Nephron progenitor cell (in vitro differentiated cells): Measurements from ENCODE around the gene TCF7L1.
"Not testable (repeated sequence)": the region's sequence is repeated elsewhere in the genome, so short reads cannot be mapped to it uniquely, and the experiment has no call there.

ENCODE experiments used
- DNase-seq: peaks from one replicate; pipeline ENCODE4 v3.0.0; 2021
- H3K27ac Mint-ChIP-seq: 2 replicates; pipeline ENCODE4 v1.8.0; 2021; ENCODE audit warnings: mild to moderate bottlenecking, moderate library complexity, mixed read lengths
- H3K27me3 Mint-ChIP-seq: 2 replicates; pipeline ENCODE4 v1.8.0; 2021; ENCODE audit warnings: mild to moderate bottlenecking, low read depth, mixed read lengths; ENCODE audit not compliant: poor library complexity
- H3K36me3 Mint-ChIP-seq: 2 replicates; pipeline ENCODE4 v1.8.0; 2021; ENCODE audit warnings: low read depth, mixed read lengths
- H3K4me1 Mint-ChIP-seq: 2 replicates; pipeline ENCODE4 v1.8.0; 2021; ENCODE audit warnings: mixed read lengths
- H3K4me3 Mint-ChIP-seq: 2 replicates; pipeline ENCODE4 v1.8.0; 2021; ENCODE audit warnings: mild to moderate bottlenecking, moderate library complexity, mixed read lengths
- H3K9me3 Mint-ChIP-seq: 2 replicates; pipeline ENCODE4 v1.8.0; 2021; ENCODE audit warnings: mild to moderate bottlenecking, moderate library complexity, mixed read lengths
- TF ChIP-seq, protein P1 (sequence below): fragments of 200-600 bp; sonication (generic); IDR thresholded peaks from 2 replicates; pipeline ENCODE4 v1.5.0; 2021; ENCODE audit warnings: antibody characterized with exemption

Gene TCF7L1

GRCh38 chr2:85323351-85323987 is 190.3 kb downstream of the TCF7L1 start:
- H3K36me3 Mint-ChIP-seq = peaks cover 67% of the 10 kb centered on the region
- H3K4me1 Mint-ChIP-seq = peaks cover 45% of the 10 kb centered on the region
- no peak for DNase-seq
- no peak overlapping the region for H3K27ac Mint-ChIP-seq
- H3K9me3 Mint-ChIP-seq = no peaks in the 10 kb centered on the region
- TF ChIP-seq, protein P1, sequence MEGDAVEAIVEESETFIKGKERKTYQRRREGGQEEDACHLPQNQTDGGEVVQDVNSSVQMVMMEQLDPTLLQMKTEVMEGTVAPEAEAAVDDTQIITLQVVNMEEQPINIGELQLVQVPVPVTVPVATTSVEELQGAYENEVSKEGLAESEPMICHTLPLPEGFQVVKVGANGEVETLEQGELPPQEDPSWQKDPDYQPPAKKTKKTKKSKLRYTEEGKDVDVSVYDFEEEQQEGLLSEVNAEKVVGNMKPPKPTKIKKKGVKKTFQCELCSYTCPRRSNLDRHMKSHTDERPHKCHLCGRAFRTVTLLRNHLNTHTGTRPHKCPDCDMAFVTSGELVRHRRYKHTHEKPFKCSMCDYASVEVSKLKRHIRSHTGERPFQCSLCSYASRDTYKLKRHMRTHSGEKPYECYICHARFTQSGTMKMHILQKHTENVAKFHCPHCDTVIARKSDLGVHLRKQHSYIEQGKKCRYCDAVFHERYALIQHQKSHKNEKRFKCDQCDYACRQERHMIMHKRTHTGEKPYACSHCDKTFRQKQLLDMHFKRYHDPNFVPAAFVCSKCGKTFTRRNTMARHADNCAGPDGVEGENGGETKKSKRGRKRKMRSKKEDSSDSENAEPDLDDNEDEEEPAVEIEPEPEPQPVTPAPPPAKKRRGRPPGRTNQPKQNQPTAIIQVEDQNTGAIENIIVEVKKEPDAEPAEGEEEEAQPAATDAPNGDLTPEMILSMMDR = no peak
- H3K4me3 Mint-ChIP-seq = peak overlapping the region; percentile 5
- H3K27me3 Mint-ChIP-seq = no peaks in the 10 kb centered on the region

DNA sequence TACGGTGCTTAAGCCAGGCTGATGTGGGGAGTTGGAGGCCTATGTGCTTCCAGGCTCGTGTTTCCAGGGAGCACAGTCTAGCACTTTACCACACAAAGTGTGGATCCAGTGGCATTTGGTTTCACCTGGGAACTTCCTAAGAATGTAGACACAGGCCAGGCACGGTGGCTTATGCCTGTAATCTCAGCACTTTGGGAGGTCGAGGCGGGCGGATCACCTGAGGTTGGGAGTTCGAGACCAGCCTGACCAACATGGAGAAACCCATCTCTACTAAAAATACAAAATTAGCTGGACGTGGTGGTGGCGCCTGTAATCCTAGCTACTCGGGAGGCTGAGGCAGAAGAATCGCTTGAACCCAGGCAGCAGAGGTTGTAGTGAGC is 190.8 kb downstream of the TCF7L1 start:
- not testable (repeated sequence) for H3K9me3 Mint-ChIP-seq, H3K27me3 Mint-ChIP-seq, DNase-seq, H3K27ac Mint-ChIP-seq
- Mint-ChIP-seq H3K4me1 (peaks cover 45% of the 10 kb centered on the region), H3K4me3 (peak overlapping the region; percentile 5), H3K36me3 (peaks cover 61% of the 10 kb centered on the region)

- no peaks in the 10 kb centered on the region for H3K27me3 Mint-ChIP-seq
- no peak overlapping the region for H3K27ac Mint-ChIP-seq
- TF ChIP-seq, protein P1 = no peak
- peaks cover 50% of the 10 kb centered on the region for H3K4me1 Mint-ChIP-seq
- no peak for DNase-seq
- no peaks in the 10 kb centered on the region for H3K9me3 Mint-ChIP-seq
- peaks cover 54% of the 10 kb centered on the region for H3K36me3 Mint-ChIP-seq
- peak overlapping the region; percentile 97 for H3K4me3 Mint-ChIP-seq
Observed at GRCh38 chr2:85324639-85325465, 191.7 kb downstream of the TCF7L1 start.

GRCh38 chr2:85325466-85325811 is 192.2 kb downstream of the TCF7L1 start:
- H3K4me3 Mint-ChIP-seq = peak overlapping the region; percentile 97
- H3K9me3 Mint-ChIP-seq = no peaks in the 10 kb centered on the region
- no peaks in the 10 kb centered on the region for H3K27me3 Mint-ChIP-seq
- H3K4me1 Mint-ChIP-seq = peaks cover 50% of the 10 kb centered on the region
- H3K36me3 Mint-ChIP-seq = peaks cover 48% of the 10 kb centered on the region
- TF ChIP-seq, protein P1 = no peak
- DNase-seq = no peak
- H3K27ac Mint-ChIP-seq = no peak overlapping the region

DNA sequence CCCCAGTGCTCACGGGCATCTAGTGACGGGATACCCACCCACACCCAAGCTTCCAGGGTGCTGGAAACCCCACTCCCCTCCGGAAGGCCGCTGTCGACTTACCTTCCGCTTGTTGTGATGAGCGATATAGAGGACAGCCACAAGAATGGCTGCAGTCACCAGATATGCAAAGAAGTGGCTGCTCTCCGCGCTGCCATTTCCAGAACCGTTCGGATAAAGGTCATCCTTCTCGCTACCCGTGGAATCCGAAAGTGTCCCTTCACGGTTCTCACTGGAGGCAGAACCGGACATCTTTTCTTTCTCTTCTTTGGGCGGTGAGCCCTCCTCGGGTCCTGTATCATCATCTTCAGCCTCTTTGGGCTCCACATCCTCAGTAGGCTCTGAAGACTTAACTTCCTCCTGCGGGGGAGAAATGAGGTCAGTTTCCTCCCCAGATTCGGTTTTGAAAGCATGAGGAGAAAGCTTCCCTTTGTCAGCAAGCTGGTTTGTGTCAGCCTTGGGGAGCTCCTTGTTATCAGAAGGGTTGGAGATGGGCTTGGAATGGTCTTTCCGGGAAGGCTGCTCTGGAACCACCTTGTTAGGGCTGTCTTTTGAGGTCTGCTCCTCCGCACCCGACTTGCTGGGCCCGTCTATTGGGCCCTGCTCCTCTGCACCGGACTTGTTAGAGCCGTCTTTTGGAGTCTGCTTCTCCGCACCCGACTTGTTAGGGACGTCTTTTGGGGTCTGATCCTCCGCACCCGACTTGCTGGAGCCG is 193.4 kb downstream of the TCF7L1 start:
- H3K4me3 Mint-ChIP-seq = peak overlapping the region; percentile 97
- peaks cover 50% of the 10 kb centered on the region for H3K4me1 Mint-ChIP-seq
- peaks cover 36% of the 10 kb centered on the region for H3K36me3 Mint-ChIP-seq
- DNase-seq = no peak
- no peak overlapping the region for H3K27ac Mint-ChIP-seq
- H3K9me3 Mint-ChIP-seq = no peaks in the 10 kb centered on the region
- TF ChIP-seq, protein P1 = no peak
- peaks cover 5% of the 10 kb centered on the region for H3K27me3 Mint-ChIP-seq

GRCh38 chr2:85327160-85327821 is 194.1 kb downstream of the TCF7L1 start:
- H3K4me3 Mint-ChIP-seq = peak overlapping the region; percentile 97
- H3K4me1 Mint-ChIP-seq = peaks cover 50% of the 10 kb centered on the region
- peak overlapping the region; percentile 99 for H3K27ac Mint-ChIP-seq
- H3K36me3 Mint-ChIP-seq = peaks cover 29% of the 10 kb centered on the region
- H3K9me3 Mint-ChIP-seq = no peaks in the 10 kb centered on the region
- H3K27me3 Mint-ChIP-seq = peaks cover 5% of the 10 kb centered on the region
- TF ChIP-seq, protein P1 = no peak
- peak; percentile 42 for DNase-seq
